Cardiac atrium fibroblast (primary cell): Measurements from ENCODE around the gene NSUN7. TPM values are rescaled to one million over a fixed set of nuclear protein-coding genes. Genes with fewer than 3 reads are reported as not detected.

Experiments
- total RNA-seq: library from RNA; depleted of rRNA; stranded (reverse); fragments of >200 nt; gene quantifications from 2 replicates; pipeline ENCODE4 v1.2.3, GENCODE V29; 2015

The NSUN7 gene
- total RNA-seq, result not detected in 2 replicates

GRCh38 chr4:40749717-40750460, at the start of gene NSUN7:
TSS of gene NSUN7 (plus strand) at chr4:40749955. CDS start at chr4:40750694, 739 bp downstream.

Other genes with a start within 250 kb of the NSUN7 start
- gene RBM47, start 120.1 kb upstream of the NSUN7 start, total RNA-seq, result 0.54 and 2.4 TPM in 2 replicates